MM.1S (cell line): ENCODE measurements around the gene GTF2I.
"Not testable (repeated sequence)": the region's sequence is repeated elsewhere in the genome, so short reads cannot be mapped to it uniquely, and the experiment has no call there.

ENCODE experiments used
- DNase-seq: peaks from one replicate; pipeline ENCODE4 v3.0.0-alpha.2; 2015
- H2AFZ ChIP-seq: fragments of 300-600 bp; sonication (generic); 2 replicates; pipeline ENCODE4 v1.6.0; 2016; ENCODE audit warnings: antibody characterized with exemption, low read length
- H3F3A ChIP-seq: fragments of 300-600 bp; sonication (generic); 2 replicates; pipeline ENCODE4 v1.6.1; 2016; ENCODE audit warnings: mild to moderate bottlenecking, antibody characterized with exemption, low read length, moderate library complexity, mixed read lengths; ENCODE audit not compliant: insufficient read depth
- H3K27ac ChIP-seq: fragments of 300-600 bp; sonication (generic); 2 replicates; pipeline ENCODE4 v1.5.1; 2016; ENCODE audit warnings: mild to moderate bottlenecking, low read length
- H3K27me3 ChIP-seq: fragments of 300-600 bp; sonication (generic); replicated peaks from 2 replicates; pipeline ENCODE4 v1.6.0; 2016; ENCODE audit warnings: low read length; ENCODE audit not compliant: insufficient read depth
- H3K36me3 ChIP-seq: fragments of 300-600 bp; sonication (generic); replicated peaks from 2 replicates; pipeline ENCODE4 v1.6.1; 2016; ENCODE audit warnings: mild to moderate bottlenecking, low read length, mixed read lengths; ENCODE audit not compliant: insufficient read depth
- H3K4me1 ChIP-seq: fragments of 300-600 bp; sonication (generic); 2 replicates; pipeline ENCODE4 v1.6.1; 2016; ENCODE audit warnings: low read length, mixed read lengths
- H3K4me2 ChIP-seq: fragments of 300-600 bp; sonication (generic); 2 replicates; pipeline ENCODE4 v1.6.0; 2016; ENCODE audit warnings: low read depth, low read length
- H3K4me3 ChIP-seq: fragments of 300-600 bp; sonication (generic); 2 replicates; pipeline ENCODE4 v1.5.1; 2016; ENCODE audit warnings: low read length, mixed read lengths
- H3K79me2 ChIP-seq: fragments of 300-600 bp; sonication (generic); 2 replicates; pipeline ENCODE4 v1.6.1; 2016; ENCODE audit warnings: mixed run types, low read length, mixed read lengths
- H3K9ac ChIP-seq: fragments of 300-600 bp; sonication (generic); 2 replicates; pipeline ENCODE4 v1.6.1; 2016; ENCODE audit warnings: low read length, mixed read lengths
- H3K9me2 ChIP-seq: fragments of 300-600 bp; sonication (generic); replicated peaks from 2 replicates; pipeline ENCODE4 v1.6.1; 2016; ENCODE audit warnings: mild to moderate bottlenecking, low read length, mixed read lengths; ENCODE audit not compliant: insufficient read depth
- H3K9me3 ChIP-seq: fragments of 300-600 bp; sonication (generic); replicated peaks from 2 replicates; pipeline ENCODE4 v1.6.1; 2016; ENCODE audit warnings: mild to moderate bottlenecking, low read length, mixed read lengths; ENCODE audit not compliant: insufficient read depth
- H4K20me1 ChIP-seq: fragments of 300-600 bp; sonication (generic); 2 replicates; pipeline ENCODE4 v1.6.1; 2016; ENCODE audit warnings: mild to moderate bottlenecking, low read length, moderate library complexity, mixed read lengths; ENCODE audit not compliant: insufficient read depth
- CTCF ChIP-seq: fragments of 300-600 bp; sonication (generic); IDR thresholded peaks from 2 replicates; pipeline ENCODE4 v1.5.1; 2016; ENCODE audit warnings: antibody characterized with exemption, low read length, mixed read lengths
- EZH2 ChIP-seq: fragments of 300-600 bp; sonication (generic); optimal IDR thresholded peaks from 2 replicates; pipeline ENCODE3; 2017; ENCODE audit warnings: low read depth, mild to moderate bottlenecking, antibody characterized with exemption, low read length, mixed read lengths
- EZH2phosphoT487 ChIP-seq: fragments of 300-600 bp; sonication (generic); IDR thresholded peaks from 2 replicates; pipeline ENCODE4 v1.6.1; 2018; ENCODE audit warnings: antibody characterized with exemption, low read length

GTF2I gene

GRCh38 chr7:74684921-74685320 lies 27.4 kb downstream of the GTF2I start:
- H2AFZ ChIP-seq = no peak overlapping the region
- no peaks in the 10 kb centered on the region for H3K9me2 ChIP-seq
- H3K4me2 ChIP-seq = no peak overlapping the region
- no peak for DNase-seq
- H4K20me1 ChIP-seq = 0 out of 2 replicates have a peak, but pooled peaks cover 8% of the 10 kb centered on the region
- no peak overlapping the region for H3K27ac ChIP-seq
- no peak overlapping the region for H3K9ac ChIP-seq
- H3K27me3 ChIP-seq = no peaks in the 10 kb centered on the region
- H3F3A ChIP-seq = no peaks in the 10 kb centered on the region
- TF ChIP-seq EZH2phosphoT487 (no peak), CTCF (no peak), EZH2 (no peak)
- H3K79me2 ChIP-seq = peaks cover 95% of the 10 kb centered on the region
- no peak overlapping the region for H3K4me3 ChIP-seq
- H3K4me1 ChIP-seq = no peaks in the 10 kb centered on the region
- no peaks in the 10 kb centered on the region for H3K36me3 ChIP-seq
- H3K9me3 ChIP-seq = no peaks in the 10 kb centered on the region

DNA sequence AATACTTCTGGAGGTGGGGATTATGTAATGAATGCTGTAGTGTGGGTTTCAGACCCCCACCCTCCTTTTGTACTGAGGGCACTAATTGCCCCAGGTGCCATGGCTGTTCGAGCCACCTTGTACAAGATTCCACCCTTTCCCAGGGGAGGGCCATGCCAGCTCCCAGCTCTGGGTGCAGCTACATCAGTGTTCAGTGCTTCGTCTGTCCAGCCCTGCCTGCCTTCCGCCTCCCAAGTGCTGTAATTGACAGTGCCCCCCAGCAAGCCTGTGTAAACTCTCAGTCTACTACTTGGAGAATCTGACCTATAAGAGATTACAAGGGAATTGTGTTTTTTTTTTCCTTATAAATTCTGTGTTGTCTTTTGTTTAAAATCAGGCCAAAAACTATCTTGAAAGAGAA lies 33.0 kb downstream of the GTF2I start:
- Histone ChIP-seq H3K79me2 (peaks cover 70% of the 10 kb centered on the region), H3K36me3 (peaks cover 4% of the 10 kb centered on the region; the same call in 1 of the 2 replicates)

DNA sequence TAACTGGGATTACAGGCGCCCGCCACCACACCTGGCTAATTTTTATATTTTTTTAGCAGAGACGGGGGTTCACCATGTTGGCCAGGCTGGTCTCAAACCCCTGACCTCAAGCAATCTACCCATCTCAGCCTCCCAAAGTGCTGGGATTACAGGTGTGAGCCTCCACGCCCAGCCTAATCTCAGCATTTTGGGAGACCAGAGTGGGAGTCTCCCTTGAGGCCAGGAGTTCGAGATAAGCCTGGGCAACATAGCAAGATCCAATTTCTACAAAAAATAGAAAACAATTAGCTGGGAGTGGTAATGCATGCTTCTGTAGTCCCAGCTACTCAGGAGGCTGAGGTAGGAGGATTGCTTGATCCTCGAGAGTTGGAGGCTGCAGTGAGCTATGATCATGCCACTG lies 46.9 kb downstream of the GTF2I start:
- not testable (repeated sequence) for H3K79me2 ChIP-seq, H4K20me1 ChIP-seq, H3K4me2 ChIP-seq, DNase-seq, H3K4me3 ChIP-seq, H2AFZ ChIP-seq, H3K9ac ChIP-seq, H3K27ac ChIP-seq, H3K9me3 ChIP-seq, H3K27me3 ChIP-seq, H3K9me2 ChIP-seq, H3F3A ChIP-seq, H3K4me1 ChIP-seq
- H3K36me3 ChIP-seq = peaks cover 20% of the 10 kb centered on the region

More for the DNA sequence above, 33.0 kb downstream of the GTF2I start:
- H3K4me3 ChIP-seq = no peak overlapping the region
- no peaks in the 10 kb centered on the region for H3K4me1 ChIP-seq
- H3K4me2 ChIP-seq = no peak overlapping the region
- no peaks in the 10 kb centered on the region for H3K27me3 ChIP-seq
- H2AFZ ChIP-seq = no peak overlapping the region
- H3F3A ChIP-seq = no peaks in the 10 kb centered on the region
- no peaks in the 10 kb centered on the region for H3K9me2 ChIP-seq
- no peaks in the 10 kb centered on the region for H4K20me1 ChIP-seq
- no peak for DNase-seq
- no peak overlapping the region for H3K9ac ChIP-seq
- H3K9me3 ChIP-seq = no peaks in the 10 kb centered on the region
- TF ChIP-seq CTCF = no peak
- TF ChIP-seq EZH2phosphoT487 = no peak
- no peak for TF ChIP-seq EZH2
- no peak overlapping the region for H3K27ac ChIP-seq

DNA sequence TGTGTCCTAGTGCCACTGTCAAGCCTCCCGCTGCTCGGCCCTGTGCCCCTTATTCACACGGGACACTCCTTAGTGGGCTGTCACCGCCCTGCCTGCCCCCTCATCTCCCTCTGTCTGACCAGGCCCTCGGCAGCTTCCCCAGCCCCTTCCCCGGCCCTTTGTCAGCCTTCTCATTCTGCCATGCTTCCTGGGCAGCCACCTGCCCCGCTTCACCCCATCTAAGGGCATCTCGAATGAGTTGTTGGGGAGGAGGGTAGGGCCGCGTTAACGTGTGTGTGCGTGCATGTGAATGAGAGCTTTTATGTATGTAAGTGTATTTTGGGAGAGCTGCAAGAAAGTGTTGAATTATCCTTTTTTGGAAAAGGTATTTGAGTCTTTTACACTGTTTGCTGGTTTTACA lies 49.7 kb downstream of the GTF2I start:
- no peaks in the 10 kb centered on the region for H4K20me1 ChIP-seq
- H3K9ac ChIP-seq = no peak overlapping the region
- no peak overlapping the region for H2AFZ ChIP-seq
- H3K27ac ChIP-seq = no peak overlapping the region
- peaks cover 15% of the 10 kb centered on the region for H3K36me3 ChIP-seq
- TF ChIP-seq CTCF (no peak), EZH2 (no peak), EZH2phosphoT487 (no peak)
- no peaks in the 10 kb centered on the region for H3K27me3 ChIP-seq
- DNase-seq = no peak
- no peaks in the 10 kb centered on the region for H3K9me3 ChIP-seq
- no peak overlapping the region for H3K4me2 ChIP-seq
- no peaks in the 10 kb centered on the region for H3K9me2 ChIP-seq
- no peaks in the 10 kb centered on the region for H3K4me1 ChIP-seq
- no peaks in the 10 kb centered on the region for H3F3A ChIP-seq
- no peak overlapping the region for H3K4me3 ChIP-seq
- 0 out of 2 replicates have a peak, but pooled peaks cover 8% of the 10 kb centered on the region for H3K79me2 ChIP-seq
